HL-60/S4 treated with retinoic acid at 250 ng/mL for 4 days and 3 days (cell line): ENCODE data around the gene ARF5.
"Not testable (repeated sequence)": the region's sequence is repeated elsewhere in the genome, so short reads cannot be mapped to it uniquely, and the experiment has no call there.

Experiments
- in situ Hi-C: fragments of 300-500 bp; cut with MboI; formaldehyde crosslinking; loops from 2 replicates; pipeline ENCODE4 v1.7.0; 2022; ENCODE audit warnings: low sequenced_read_pairs

Gene ARF5

DNA sequence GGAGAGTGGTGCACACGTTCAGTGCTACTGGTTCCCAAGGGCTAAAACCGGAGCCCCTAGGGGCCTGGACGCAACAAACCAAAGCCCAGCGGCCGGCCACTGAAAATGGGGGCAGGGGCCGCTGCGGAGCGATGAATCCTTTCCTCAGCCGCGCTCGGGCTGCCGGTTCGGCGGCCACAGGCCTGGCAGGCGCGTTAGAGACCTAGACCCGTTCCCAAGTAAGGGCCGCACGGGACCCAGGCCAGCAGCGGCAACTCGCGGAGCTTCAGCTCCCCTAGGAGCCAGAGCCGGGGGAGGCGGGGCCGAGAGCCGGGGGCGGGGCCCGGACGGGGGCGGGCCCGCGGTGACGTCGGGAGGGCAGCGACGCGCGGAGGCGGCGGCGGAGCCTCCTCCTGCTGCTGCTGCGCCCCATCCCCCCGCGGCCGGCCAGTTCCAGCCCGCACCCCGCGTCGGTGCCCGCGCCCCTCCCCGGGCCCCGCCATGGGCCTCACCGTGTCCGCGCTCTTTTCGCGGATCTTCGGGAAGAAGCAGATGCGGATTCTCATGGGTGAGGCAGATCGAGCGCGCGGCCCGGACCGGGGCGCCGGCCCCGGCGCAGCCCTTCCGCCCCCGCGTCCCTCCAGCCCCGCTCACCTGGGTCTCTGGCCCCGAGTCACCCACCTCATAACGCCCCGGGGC lies at the start of gene ARF5:
Gene ARF5 (plus strand): TSS at position 393 of the 678 bp plus-strand sequence. CDS start 88 bp downstream, at position 481.
- in situ Hi-C loops, result no loop called here

DNA sequence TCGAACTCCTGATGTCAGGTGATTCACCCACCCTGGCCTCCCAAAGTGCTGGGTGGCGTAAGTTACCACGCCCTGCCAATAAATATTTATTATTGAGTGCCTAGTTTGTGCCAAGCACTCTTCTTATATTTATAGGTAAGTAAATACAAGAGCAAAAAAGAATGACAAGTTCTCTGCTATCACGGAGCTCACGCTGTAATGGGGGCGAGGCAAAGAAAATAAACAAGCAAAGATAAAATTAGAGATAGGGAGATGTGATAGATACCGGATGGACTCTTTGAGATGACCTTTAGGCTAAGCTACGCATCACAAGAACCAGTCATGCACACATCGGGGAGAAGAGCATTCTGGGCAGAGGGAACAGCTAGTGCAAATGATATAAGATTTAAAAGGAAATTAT lies 49.1 kb upstream of the ARF5 start:
- in situ Hi-C loops, result no loop called here

DNA sequence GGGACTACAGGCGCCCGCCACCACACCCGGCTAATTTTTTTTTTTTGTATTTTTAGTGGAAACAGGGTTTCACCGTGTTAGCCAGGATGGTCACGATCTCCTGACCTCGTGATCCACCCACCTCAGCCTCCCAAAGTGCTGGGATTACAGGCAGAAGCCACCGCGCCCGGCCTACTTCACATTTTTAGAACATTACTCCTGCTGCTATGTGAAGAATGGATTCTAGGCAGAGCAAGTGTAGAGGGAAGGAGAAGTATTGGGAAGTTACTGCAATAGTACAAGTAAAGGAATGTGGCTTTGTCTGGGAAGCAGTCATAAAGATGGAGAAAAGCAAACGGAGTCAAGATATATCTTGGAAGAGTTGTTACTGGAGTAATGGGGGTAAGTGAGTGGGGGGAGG lies 47.8 kb upstream of the ARF5 start:
- in situ Hi-C loops, result not testable (repeated sequence)

DNA sequence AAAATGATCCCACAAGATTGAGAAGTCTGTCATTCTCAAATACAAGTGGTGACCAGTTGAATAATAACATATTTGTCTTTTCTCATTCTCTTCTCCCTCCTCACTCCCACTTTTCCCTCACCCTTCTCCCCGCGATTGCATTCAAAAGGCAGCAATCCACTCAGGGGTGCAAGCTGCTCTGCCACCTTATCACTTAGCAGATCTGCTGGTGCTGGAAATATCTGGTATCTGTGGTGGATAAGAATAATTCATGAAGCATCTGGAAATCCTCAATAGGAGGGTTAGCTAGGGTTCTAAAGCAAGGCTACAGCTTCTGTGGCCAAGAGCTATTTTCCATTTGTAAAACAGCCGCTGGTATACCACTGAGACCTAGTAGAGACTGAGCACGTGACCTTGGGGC lies 46.7 kb upstream of the ARF5 start:
- in situ Hi-C loops, result no loop called here

DNA sequence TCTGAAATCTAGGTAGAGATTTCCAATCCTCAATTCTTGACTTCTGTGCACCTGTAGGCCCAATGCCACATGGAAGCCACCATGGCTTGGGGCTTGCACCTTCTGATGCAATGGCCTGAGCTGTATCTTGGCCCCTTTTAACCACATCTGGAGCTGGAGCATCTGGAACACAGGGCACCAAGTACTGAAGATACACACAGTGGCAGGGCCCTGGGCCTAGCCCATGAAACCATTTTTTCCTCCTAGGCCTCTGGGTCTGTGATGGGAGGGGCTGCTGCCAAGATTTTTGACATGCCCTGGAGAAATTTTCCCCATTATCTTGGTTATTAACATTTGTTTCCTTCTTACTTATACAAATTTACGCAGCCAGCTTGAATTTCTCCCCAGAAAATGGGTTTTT lies 41.9 kb upstream of the ARF5 start:
- in situ Hi-C loops, result no loop called here

DNA sequence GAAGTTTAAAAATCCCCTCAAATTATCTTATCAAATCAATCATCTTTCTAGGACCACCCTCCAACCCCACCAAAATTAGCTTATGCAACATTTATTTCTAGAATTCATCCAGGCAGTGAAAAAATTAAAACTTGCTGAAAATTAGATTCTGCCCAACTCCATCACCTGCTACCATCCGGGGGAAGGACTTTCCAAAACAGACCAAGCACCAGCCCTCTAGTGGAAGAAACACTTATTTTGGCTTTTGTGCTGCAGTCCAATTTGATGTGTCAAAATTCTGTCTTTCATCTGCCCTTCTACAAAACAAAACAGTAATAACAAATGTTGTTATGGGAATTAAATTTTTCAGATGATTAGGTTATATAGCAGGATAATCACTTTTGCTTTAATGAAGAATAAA lies 38.0 kb upstream of the ARF5 start:
- in situ Hi-C loops, result no loop called here

DNA sequence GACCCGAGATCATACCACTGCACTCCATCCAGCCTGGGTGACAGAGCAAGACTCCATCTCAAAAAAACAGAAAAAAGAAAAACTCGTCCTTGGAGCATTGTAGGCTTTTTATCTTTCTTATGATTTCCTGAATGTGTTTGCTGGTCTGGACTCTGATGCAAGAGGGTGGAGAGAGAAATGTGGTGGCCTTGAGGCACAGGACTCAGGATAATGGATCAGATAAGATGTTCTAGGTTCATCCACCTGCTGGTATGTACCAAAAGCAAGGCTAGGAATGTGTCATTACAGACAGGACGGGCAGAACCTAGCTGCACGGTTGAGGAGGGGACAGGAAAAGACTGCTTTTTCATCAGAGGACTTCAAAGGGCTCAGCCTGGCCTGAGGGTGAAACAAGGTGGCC lies 36.3 kb upstream of the ARF5 start:
- in situ Hi-C loops, result no loop called here

DNA sequence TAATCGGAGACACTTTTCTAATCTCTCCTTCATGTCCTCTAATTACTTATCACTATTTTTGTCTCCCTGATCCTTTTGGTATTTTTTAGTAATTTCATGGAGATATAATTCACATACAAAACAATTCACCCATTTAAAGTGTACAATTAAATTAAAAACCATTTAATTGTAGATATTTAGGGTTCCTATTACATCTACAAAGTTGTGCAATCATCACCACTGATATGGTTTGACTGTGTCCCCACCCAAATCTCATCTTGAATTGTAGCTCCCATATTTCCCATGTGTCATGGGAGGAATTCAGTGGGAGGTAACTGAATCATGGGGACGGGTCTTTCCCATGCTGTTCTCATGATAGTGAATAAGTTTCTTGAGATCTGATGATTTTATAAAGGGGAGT lies 31.8 kb upstream of the ARF5 start:
- in situ Hi-C loops, result no loop called here

DNA sequence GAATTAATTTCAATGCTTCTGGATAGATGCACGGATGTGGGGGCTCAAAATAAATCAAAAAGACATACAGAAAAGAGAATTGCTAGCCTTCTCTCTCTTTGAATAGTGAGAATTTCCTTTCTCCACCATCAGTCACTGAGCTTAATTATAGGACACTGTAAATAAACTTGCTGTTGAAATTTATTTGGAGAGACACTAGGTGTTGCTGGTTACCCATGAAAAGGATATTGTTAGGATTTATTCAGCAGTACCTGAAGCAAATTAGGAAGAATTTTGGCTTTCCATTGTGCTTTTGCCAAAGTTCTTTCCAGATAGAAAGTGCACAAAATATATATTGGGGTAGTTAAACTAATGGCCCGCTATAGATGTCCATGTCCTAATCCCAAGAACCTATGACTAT lies 30.4 kb upstream of the ARF5 start:
- in situ Hi-C loops, result no loop called here

DNA sequence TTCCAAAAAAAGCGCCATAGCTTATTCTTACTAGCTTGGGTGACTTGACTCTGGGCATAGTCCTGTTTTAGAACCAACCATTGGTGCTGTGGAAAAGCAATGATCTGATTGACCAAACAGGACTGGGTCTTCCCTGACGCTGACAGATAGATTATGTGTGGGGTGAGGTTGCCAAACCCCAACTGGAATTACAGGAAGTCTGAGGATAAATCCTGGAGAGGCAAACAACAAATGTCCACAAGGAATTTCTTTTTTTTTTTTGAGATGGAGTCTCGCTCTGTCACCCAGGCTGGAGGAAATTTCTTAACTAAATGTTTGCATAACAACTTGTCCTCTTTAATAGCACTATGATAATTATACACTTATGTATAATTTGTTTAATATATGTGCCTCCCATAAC lies 22.0 kb upstream of the ARF5 start:
- in situ Hi-C loops, result no loop called here

DNA sequence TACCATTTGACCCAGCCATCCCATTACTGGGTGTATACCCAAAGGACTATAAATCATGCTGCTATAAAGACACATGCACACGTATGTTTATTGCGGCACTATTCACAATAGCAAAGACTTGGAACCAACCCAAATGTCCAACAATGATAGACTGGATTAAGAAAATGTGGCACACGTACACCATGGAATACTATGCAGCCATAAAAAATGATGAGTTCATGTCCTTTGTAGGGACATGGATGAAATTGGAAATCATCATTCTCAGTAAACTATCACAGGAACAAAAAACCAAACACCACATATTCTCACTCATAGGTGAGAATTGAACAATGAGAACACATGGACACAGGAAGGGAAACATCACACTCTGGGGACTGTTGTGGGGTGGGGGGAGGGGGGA lies 20.2 kb upstream of the ARF5 start:
- in situ Hi-C loops, result not testable (repeated sequence)

DNA sequence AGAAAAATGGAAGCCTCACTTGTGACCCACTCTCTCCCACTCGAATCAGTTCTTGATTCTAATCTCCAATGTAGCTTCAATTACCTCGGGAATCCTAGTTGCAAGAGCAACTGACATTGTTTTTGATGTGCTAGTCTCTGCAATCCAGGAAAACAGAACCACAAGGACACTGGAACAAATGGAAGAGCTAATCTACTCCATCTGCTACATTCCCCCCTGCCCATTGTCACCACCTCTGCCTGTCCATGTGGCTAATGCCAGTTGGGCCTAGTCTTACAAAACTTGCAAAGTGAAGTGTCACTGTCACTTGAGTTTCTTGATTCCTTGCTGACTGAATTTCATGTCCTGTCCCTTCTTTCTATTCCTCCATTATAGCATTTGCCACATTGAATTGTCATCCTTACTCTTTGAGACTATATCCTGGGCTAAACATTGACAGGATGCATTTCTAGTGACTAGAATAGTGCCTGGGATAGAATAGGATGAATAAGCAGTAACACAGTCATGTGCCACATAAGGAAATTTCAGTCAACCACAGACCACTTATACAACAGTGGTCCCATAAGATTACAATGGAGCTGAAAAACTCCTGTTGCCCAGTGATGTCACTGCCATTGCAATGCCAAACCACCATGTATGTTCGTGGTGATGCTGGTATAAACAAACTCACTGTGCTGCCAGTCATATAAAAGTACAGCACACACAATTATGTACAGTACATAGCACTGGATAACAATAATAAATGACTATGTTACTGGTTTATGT lies 16.3 kb upstream of the ARF5 start:
- in situ Hi-C loops, result no loop called here

DNA sequence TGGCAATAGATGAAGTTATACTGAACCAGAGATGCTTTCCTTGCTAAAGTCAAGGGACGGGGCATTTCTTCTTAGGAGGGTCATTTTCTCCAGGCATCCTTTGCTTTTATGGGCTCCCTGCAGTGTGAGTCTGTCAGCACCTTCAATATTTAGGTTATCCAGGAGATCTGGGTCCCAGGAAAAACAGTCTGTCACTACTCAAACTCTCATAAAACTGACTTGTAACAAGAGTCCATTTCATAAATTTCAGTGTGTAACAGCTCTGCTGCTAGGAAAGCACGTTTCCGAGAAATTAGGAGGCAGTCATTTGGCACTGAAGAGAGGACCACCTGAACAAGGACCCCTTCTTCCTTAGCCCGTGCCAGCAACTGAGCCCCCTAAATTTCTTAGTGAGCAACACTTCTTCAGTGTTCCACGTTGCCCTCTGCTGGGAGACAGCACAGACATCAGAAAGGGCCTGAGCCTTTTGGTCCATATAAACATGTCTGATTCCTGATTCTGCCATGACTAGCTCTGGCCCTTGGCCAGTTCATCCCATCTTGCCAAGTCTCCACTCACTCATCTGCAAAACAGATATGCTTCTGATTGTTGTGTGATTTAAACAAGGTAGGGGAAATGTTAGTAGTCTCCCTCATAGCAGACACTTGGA lies 10.1 kb upstream of the ARF5 start:
- in situ Hi-C loops, result no loop called here

DNA sequence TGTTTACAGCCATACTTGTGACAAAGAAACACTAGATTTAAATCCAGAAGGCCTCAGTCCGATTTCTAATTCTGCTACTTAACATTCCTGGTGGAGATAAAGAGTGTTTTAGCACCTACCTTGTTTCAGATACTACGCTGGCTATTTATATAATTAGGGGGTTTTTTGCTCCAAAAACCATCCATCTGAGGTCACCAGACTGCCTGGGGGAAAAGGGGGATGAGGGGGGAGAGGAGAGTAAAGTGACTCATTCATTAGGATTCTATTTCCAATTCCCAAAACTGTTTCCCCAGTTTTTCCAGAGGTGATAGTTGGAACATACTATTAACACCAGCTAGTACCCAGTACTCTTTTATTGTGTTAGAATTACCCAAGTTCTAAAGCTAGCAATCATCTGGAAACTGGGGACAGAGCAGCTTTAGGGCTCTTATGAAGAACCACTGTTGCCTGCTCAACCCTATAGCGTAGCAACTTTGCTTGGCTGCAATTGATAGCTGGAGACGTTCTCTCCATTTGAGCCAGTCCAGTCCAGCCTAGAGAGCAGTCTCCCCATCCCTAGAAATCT lies 9.4 kb upstream of the ARF5 start:
- in situ Hi-C loops, result no loop called here

DNA sequence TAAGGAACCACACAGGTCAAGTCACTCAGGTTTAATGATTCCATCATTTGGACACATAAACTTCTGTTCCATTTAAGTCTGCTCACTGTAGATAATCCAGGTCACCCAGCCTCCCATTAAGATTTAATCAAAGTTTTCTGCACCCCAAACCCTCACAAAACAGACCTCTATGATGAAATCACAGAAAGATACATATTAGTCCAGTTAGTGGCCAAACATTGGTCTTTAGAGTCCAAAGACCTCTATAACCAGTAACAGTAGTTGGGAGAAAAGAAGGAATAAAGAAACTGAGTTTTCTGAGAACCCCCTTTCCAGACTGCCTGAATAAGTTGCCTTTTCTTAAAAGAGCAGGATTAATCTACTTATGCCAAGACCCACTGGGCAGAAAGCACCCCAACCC lies 7.6 kb upstream of the ARF5 start:
- in situ Hi-C loops, result no loop called here

DNA sequence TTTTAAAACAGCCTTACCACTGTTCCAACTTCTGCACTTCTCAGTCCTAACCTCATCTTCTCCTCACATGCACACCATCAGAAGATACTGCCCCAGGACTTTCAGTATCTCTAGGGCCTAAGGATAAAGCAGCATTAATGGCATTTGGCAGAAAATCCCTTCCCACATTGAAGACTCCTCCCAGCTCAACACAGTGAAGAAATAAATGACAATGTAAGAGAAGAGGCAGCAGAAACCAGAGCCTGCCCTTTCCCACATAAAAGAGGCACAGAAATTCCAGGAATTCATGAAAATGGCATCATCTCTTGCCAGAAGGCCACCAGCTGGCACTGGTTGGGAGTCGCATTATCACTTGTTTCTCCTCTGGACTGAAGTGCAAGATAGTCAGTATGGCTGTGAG lies 6.5 kb upstream of the ARF5 start:
- in situ Hi-C loops, result no loop called here

DNA sequence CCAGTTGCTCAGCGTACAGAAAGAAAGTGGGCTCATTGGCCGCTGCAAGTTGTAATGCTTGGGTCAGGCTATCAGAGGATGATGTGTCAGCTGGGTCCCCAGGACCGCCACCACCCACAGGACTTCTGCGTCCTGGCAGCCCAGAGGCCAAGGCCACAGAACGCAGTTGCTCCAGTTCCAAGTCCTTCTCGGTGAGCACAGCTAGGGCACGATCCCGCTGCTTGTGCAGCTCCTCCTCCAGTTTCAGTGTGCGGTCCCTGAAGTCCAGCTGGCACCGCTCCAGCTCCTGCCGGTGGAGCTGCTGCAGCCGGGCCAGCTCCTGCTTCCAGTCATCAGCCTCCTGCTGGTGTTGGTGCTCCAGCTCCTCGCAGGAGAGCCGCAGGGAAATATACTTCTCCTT lies 5.8 kb upstream of the ARF5 start:
- in situ Hi-C loops, result no loop called here

DNA sequence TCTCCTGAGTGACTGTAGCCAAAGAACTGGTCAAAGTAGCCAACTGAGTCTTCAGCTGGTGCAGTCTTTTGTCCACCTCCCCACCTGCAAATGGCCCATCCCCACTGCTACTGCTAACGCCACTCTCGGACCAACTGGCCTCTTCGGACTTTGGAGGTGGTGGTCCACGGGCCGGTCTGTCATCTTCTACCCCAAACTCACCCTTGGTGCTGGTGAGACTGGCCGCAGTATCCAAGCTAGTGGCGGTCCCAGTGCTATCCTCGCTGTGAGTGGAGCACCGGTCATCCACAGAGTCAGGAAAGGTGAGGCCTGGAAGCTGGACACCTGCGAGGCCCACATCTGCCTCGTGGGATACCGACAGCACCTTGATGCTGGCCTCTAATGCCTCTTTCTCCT lies 3.6 kb upstream of the ARF5 start:
- in situ Hi-C loops, result no loop called here

DNA sequence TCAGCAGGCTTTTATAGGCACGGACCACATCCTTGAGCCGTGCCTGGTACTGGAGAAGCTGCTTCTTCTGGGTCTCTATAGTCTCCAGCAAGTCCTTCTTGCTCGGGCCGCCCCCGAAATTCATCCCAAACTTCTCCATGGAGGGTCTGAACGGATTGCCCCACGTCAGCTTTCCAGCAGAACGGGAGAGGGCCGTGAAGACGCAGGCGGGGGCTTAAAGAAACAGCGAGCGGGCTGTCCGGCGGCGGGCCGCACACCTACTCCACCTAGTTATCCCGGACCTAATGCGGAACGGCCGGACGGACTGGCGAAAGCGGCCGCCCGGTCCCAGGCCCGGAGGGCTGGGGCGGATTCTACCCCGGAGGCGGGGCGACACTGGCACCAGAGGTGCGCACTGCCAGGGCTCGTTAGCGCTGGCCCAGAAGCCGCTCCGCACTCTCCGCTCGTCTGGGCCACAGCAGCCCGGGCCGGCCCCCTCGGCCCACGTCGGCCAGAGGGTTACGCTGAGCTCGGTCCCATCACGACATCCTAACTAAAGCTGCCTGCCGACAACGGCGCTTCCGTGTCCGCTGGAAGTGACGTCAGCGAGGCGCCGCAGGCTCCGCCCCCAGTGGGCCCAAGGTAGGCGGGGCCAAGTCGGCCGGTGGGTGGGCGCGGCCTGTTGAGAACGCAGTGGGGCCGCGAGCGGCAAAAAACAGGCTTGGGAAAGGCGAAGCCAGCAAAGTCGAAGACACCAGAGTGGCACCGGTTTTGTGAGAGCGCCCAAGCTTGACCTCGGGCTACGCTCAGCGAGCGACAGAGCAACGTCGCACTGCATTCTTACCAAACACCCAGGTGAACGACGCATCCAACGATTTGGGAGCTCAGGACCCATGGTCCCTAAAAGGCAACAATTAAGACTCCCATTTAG lies 2.9 kb upstream of the ARF5 start, which contains the start of gene GCC1:
Gene GCC1 (minus strand): TSS at position 553 of the 910 bp plus-strand sequence. CDS start 414 bp downstream, at position 139.
- in situ Hi-C loops, result no loop called here

DNA sequence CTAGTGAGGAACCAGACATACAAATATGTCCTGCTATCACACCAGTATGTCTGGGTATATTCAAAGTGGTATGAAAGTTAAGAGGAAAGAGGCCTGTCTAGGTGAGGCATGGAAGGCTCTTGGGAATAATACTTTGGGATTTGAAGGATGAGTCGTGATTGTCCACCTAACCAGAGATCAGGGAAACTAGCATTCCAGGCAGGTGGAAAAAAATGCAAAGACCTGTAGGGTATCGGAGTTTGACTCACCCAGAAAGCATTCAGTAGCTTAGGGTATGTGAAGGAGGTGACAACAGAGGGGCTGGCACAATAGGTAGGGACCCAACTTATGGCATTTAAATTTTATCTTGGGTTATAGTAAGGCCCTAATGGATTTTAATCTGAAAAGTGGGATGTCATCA lies 1.9 kb upstream of the ARF5 start:
- in situ Hi-C loops, result no loop called here

DNA sequence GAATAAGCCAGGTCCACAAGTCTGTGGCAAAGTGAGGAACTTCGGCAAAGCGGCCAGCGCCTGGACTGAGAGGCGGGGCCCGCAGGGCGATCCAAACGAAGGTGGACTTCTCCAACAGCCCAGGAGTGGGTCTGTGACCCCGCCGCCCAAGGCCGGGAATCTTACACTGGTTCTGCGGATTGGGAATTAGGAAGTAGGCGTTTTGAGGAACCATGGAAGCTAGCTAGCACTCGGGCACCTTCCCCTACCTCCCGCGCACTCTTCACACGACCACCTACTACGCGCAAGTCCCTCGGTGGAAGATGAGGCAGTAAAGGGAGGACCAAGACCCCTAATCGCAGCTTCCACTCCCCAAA lies 570 bp upstream of the ARF5 start:
- in situ Hi-C loops, result no loop called here
